Ishikawa (cell line): ENCODE results near the gene ENHO.

ENCODE experiments used
- CEBPB ChIP-seq: IDR thresholded peaks from 2 replicates; pipeline ENCODE4 v1.6.1; 2012
- CREB1 ChIP-seq: IDR thresholded peaks from 2 replicates; pipeline ENCODE4 v1.6.1; 2012; ENCODE audit warnings: low read depth
- EGR1 ChIP-seq: IDR thresholded peaks from 2 replicates; pipeline ENCODE4 v1.6.1; 2012
- EP300 ChIP-seq: IDR thresholded peaks from 2 replicates; pipeline ENCODE4 v1.6.1; 2012; ENCODE audit warnings: borderline replicate concordance
- FOXM1 ChIP-seq: IDR thresholded peaks from 2 replicates; pipeline ENCODE4 v1.6.1; 2012; ENCODE audit warnings: low read depth, borderline replicate concordance
- NFIC ChIP-seq: IDR thresholded peaks from 2 replicates; pipeline ENCODE4 v1.6.1; 2012
- RAD21 ChIP-seq: IDR thresholded peaks from 2 replicates; pipeline ENCODE4 v1.6.1; 2012; ENCODE audit warnings: low read depth
- TAF1 ChIP-seq: IDR thresholded peaks from 2 replicates; pipeline ENCODE4 v1.6.1; 2012; ENCODE audit warnings: low read depth, mild to moderate bottlenecking
- TCF12 ChIP-seq: IDR thresholded peaks from 2 replicates; pipeline ENCODE4 v1.6.1; 2012; ENCODE audit warnings: low read depth
- TEAD4 ChIP-seq: IDR thresholded peaks from 2 replicates; pipeline ENCODE4 v1.6.1; 2012
- YY1 ChIP-seq: IDR thresholded peaks from 2 replicates; pipeline ENCODE4 v1.6.1; 2012; ENCODE audit warnings: low read depth
- ZBTB7A ChIP-seq: IDR thresholded peaks from 2 replicates; pipeline ENCODE4 v1.6.1; 2012; ENCODE audit warnings: low read depth
- TF ChIP-seq, protein P1 (sequence below): IDR thresholded peaks from 2 replicates; pipeline ENCODE4 v1.6.1; 2012
- TF ChIP-seq, protein P2 (sequence below): IDR thresholded peaks from 2 replicates; pipeline ENCODE4 v1.6.1; 2012
- TF ChIP-seq, protein P3 (sequence below): IDR thresholded peaks from 2 replicates; pipeline ENCODE4 v1.6.1; 2012; ENCODE audit warnings: low read depth, mild to moderate bottlenecking

Gene ENHO

DNA sequence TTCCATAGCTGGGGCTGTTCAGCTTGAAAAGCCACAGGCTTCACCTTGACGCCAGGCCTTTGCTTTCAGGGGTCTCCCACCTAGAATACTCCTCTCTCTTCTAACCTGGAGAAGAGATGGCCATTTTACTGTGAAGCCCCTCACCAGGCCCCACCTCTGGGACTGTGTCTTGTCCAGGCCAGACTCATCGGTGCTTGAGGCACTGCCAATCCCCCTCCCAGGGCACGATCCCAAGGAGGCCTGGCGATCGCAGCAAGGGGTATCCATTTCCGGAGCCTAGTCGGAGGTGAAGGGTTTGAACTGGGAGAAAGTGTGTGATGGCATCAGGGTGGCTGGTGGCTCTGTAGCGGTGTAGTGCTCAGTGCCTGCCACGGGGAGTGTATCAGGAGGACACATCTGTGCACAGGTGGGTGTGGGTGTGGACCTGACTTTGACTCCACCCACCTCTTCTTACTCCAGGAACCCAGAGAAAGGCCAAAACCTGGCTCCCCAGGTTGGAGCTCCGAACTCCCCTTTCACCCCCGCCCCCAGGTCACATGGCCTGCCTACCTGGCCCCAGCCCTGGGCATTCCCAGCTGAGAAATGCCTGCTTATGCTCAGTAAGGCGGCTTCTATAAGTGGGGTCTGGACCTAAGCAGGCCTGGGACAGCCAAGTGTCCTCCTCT is 27.4 kb upstream of the ENHO start:
- TF ChIP-seq, protein P1, sequence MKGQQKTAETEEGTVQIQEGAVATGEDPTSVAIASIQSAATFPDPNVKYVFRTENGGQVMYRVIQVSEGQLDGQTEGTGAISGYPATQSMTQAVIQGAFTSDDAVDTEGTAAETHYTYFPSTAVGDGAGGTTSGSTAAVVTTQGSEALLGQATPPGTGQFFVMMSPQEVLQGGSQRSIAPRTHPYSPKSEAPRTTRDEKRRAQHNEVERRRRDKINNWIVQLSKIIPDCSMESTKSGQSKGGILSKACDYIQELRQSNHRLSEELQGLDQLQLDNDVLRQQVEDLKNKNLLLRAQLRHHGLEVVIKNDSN = peak; percentile 57
- TF ChIP-seq, protein P2, sequence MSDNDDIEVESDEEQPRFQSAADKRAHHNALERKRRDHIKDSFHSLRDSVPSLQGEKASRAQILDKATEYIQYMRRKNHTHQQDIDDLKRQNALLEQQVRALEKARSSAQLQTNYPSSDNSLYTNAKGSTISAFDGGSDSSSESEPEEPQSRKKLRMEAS = no peak

DNA sequence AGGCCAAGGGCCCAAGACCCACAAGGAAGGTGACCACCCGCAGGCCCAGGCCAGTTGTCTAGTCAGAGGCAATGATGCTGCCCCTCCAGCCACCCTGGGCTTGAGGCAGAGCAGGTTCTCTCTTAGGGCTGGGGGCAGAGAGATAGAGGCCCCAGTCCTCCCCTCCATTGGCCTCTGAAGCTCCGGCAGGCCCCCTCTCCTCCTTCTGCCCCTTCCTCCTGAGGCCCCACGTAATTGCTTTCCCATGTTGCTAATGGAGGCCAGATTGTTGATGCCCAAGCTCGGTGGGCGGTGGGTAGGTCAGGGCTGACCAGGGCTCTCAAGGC is 26.6 kb upstream of the ENHO start:
- TF ChIP-seq, protein P1 = no peak
- TF ChIP-seq RAD21 (no peak), TEAD4 (no peak), FOXM1 (no peak), ZBTB7A (no peak), CREB1 (no peak), YY1 (no peak), EP300 (no peak), NFIC (no peak), TAF1 (no peak), TCF12 (no peak), EGR1 (no peak), CEBPB (no peak)
- TF ChIP-seq, protein P2 = no peak
- TF ChIP-seq, protein P3, sequence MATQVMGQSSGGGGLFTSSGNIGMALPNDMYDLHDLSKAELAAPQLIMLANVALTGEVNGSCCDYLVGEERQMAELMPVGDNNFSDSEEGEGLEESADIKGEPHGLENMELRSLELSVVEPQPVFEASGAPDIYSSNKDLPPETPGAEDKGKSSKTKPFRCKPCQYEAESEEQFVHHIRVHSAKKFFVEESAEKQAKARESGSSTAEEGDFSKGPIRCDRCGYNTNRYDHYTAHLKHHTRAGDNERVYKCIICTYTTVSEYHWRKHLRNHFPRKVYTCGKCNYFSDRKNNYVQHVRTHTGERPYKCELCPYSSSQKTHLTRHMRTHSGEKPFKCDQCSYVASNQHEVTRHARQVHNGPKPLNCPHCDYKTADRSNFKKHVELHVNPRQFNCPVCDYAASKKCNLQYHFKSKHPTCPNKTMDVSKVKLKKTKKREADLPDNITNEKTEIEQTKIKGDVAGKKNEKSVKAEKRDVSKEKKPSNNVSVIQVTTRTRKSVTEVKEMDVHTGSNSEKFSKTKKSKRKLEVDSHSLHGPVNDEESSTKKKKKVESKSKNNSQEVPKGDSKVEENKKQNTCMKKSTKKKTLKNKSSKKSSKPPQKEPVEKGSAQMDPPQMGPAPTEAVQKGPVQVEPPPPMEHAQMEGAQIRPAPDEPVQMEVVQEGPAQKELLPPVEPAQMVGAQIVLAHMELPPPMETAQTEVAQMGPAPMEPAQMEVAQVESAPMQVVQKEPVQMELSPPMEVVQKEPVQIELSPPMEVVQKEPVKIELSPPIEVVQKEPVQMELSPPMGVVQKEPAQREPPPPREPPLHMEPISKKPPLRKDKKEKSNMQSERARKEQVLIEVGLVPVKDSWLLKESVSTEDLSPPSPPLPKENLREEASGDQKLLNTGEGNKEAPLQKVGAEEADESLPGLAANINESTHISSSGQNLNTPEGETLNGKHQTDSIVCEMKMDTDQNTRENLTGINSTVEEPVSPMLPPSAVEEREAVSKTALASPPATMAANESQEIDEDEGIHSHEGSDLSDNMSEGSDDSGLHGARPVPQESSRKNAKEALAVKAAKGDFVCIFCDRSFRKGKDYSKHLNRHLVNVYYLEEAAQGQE = no peak

DNA sequence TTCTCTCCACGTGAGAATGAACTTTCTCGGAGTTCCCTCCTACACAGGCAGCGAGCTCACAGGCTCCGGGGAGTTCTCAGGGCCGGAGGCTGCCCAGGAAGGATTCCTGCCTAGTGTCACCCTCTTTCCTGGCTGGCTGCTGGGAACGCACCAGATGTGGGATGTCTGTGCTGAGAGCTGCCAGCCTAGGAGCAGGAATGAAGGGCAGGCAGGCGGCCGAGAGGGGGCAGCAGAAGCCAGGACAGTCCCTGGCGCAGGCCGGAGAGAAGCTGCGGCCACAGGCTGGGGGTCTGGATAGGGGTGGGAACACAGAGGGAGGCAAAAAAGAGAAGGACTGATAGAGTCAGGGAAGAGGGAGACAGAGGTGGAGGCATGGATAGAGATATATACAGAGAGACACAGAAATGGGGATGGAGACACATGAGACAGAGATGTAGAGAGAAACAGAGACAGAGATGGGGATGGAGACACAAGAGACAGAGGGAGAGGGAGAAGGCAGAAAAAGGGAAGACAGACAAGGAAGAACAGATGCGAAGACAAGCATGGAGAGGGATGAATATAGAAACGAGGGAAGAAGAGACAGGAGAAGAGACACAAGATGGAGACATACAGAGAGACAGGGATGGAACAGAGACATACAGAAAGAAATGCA is 25.3 kb upstream of the ENHO start:
- TF ChIP-seq TAF1 (no peak), TEAD4 (no peak), EP300 (no peak), CREB1 (no peak), ZBTB7A (no peak), EGR1 (no peak), RAD21 (peak; percentile 94), YY1 (no peak)
- TF ChIP-seq, protein P3 = no peak

DNA sequence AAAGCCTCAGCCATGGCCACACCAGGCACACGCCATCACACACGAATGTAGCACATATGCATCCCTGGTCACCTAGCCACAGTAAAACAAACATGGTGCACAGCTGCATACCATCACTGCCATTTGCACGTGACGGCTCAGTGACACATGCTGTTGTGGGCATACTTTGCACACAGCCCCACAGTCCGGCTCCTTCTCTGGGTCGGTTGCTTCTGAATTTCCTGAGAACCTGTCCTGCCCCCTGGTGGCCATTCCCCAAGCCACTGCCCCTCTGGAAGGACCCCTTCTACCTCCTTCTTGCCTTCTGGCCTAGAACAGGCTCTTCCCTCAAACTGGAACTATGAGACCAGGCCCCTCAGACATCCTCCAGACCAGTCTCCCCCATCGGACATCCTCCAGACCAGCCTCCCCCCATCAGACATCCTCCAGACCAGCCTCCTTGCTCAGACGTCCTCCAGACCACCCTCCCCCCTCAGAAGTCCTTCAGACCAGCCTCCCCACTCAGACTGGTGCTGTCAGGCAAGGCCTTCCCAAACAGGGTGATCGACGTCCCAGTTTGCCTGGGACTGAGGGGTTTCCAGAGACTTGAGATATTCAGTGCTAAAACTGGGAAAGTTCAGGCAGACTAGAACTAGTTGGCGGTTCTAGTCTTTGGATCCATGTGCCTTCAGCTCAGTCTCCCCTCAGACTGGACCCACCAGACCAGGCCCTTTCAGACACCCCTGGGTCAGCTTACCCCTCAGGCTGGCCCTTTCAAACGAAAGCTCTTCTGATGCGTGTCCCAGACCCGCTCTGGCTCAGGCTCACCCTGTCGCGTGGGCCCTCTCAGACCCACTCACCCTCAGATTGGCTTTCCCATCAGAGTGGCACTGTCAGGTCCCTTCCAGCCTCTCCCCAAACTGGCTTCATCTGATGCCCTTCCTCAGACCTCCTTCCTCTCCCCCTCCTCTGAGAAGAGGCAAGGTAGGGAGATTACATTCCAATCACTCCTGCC is 24.3 kb upstream of the ENHO start:
- TF ChIP-seq TCF12 = no peak
- TF ChIP-seq TEAD4 = no peak
- TF ChIP-seq ZBTB7A = no peak
- TF ChIP-seq, protein P3 = no peak
- no peak for TF ChIP-seq FOXM1
- no peak for TF ChIP-seq TAF1
- no peak for TF ChIP-seq EGR1
- no peak for TF ChIP-seq EP300
- no peak for TF ChIP-seq CEBPB
- TF ChIP-seq, protein P2 = no peak
- no peak for TF ChIP-seq CREB1
- TF ChIP-seq, protein P1 = peak; percentile 28; the same call in 1 of the 2 replicates
- TF ChIP-seq RAD21 = peak; percentile 72
- TF ChIP-seq YY1 = no peak
- TF ChIP-seq NFIC = no peak
